SKM-1 treated with dmso at 0.1 percent for 144 hours (cell line): ENCODE data around the gene EPB41L4A.
A peak's percentile ranks its signal among the peaks of the same experiment; 100 is the strongest.

ENCODE experiments used
- DNase-seq: peaks from one replicate; lab custom pipeline; 2025; ENCODE audit not compliant: unreplicated experiment; lab: John Stamatoyannopoulos, UW

Gene EPB41L4A

DNA sequence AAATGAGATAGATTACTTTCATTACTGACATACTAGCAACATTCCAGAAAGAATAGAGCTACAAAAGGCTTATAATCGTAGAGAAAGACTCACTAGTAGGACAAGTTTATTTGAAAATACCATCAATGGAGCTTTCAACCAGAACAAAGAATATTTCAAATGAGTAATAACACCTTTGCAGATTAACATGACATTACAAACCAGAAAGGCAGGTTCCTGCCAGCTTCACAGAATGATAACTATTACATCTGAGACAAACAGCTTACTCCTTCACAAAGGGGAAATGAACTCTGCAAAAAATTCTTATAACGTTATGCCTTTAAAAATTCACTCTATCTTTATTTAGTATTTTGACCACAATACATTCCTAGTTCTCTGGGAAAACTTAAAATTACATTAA is 103.1 kb downstream of the EPB41L4A start:
- DNase-seq, result no peak

DNA sequence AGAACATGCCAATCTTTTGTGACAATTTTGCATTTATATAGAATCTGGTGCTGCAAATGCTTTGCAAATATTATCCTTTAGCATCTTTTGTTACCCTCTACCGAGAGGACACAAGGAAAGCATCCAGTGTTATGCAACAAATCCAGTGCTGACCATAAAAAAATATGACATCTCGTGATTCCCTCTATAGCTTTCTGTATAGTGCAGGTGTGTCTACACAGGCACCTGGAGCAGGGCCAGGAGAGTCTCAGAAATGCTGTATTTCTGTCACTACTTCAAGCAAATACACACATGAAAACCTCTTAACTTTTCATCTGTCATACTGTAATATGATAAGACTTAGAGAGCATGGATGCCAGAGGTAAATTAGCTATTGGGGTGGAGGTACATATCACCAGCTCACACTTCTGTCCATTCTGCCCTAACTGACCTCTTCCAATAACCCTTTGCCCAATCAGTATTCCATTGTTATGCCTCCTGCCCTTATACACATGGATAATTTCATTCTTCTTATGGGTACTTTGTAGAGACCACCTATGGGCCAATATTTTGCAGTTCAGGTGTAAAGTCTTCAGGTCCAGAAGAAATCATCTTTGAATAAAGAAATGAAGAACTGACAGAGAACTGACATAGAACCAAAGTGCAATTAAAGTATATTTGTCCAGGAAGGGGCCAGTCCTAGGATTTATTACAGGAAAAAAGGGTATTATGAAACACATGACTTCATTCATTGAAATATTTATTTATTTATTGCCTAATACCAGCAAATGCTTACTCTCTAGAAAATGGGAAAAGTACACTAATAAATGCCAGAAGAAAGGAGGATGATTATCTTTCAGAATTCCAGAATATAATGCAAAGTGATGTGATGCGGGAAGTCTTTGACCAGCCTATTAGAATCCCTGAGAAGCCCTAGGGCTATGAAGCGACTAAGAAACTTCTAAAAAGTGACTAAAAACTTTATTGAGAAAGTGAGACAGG is 106.5 kb downstream of the EPB41L4A start:
- DNase-seq, result no peak

DNA sequence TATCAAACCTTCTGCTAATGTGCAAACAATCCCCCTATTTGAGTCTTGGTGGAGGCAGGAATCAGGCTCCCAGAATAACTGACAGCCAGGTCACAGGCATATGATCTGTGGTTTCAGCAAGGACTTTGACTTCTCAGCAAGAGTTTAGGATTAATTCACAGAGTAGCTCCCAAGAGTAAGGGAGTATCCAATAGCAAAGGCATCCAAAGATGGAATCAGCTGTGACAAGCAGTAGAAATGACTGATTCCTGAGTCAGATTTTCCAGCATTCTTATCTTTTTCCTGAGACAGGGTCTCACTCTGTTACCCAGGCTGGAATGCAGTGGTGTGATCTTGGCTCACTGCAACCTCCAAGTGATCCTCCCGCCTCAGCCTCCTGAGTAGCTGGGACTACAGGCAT is 108.3 kb downstream of the EPB41L4A start:
- DNase-seq, result no peak

DNA sequence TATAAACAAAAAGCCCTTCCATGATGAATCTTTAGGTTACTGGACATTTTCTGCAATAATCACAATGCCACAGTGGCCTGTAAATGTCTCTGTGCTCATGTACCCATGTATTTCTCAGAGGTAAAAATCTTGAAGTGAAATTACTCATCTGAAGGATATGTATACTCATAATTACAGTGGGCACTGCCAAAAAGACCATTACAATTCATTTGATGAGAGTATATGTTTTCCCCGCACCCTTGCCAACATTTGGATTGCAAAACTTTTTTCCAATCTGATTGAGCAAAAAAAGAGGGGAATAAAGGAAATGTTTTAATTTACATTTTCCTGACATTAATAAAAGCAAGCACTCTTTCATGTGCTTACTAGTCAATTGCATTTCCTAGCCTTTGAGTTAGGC is 110.5 kb downstream of the EPB41L4A start:
- no peak for DNase-seq

DNA sequence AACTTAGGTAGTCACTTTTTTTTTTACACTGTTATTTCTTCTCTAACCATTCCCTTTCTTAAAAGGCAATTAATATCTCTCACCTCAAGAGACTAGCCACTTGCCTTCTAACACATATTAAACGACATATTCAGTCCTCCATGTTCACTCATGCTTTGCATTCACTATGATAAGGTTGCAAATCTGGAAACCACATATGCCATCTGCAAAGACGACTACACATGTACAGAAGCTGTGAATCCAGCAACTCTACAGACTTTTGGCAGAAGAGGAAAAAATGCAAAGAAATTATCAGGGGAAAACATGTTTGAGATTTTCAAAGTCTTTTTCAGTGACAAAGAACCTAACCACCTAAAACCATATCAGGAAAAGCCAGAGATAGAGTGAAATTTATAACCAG is 112.1 kb downstream of the EPB41L4A start:
- DNase-seq, result no peak

DNA sequence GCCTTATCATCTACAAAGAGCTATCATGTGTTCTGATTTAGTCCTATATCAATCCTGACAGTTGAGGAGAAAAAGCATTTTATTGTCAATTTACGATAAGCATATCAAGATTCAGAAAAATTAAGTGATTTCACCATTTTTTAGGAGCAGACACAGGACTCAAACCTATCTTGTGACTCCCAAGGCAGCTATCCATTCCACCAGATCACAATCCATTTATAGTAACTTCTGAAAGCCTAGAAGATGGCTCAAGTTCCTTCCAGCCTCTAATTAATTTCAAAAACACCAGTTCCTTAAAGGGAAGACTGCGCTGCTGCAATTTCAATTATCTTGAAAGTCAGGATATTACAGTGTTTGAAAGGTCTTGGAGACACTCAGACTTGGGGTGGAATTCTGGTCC is 114.3 kb downstream of the EPB41L4A start:
- no peak for DNase-seq

DNA sequence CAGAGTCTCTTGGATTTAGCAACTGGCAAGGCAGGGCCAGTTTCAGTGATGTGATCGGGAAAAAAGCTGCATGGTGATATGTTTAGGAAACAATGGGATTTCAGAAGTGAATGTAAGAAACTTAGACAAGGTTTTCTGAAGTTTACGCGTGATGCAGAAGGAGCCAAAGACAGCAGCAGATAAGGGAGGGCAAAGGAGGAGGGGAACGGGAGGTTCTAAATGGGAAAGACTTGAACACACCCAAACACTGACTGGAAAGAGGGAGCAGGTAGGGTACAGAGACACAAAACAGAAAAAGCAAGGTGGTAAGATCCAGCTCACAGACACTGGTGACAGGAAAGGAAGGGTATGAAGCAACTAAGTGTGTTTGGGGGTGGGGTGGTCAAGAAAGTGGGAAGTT is 115.4 kb downstream of the EPB41L4A start:
- peak; percentile 9 for DNase-seq

DNA sequence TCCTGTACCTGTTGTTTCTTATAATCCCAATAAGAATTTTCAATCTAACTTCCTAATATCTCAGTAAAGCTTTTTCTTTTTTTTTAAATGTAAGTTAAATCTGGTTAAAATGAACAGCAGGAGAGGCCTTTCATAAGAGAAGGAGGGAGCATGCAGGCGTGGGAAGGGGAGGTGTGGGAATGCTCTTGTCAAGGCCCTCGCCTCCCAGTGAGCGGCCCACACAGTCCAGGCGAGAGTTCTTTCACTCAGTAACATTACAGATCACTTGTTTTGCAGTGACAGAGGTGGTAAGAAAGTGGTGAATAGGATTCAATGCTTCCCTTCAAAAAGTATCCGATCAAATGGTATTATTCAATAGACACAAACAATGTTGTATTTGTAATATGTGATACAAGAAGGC is 125.0 kb downstream of the EPB41L4A start:
- DNase-seq, result no peak

DNA sequence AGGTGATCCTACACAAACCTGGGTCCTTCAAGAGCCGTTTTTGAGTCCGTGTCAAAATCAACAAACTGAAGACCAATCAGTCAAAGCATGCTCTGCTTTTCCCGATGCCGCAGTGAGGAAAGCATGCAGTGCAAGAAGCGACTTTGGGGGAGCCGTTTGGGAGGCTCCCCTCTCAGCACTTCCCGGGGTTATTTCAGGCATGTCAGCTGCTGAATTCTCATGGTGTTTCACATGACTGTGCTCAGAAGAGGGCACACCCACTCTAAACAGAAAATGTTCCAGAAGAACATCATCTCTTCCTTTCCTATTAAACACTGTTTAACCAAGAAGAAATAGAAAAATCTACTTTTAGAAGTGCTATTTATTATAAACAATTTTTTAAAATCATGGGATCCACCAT is 125.5 kb downstream of the EPB41L4A start:
- no peak for DNase-seq

DNA sequence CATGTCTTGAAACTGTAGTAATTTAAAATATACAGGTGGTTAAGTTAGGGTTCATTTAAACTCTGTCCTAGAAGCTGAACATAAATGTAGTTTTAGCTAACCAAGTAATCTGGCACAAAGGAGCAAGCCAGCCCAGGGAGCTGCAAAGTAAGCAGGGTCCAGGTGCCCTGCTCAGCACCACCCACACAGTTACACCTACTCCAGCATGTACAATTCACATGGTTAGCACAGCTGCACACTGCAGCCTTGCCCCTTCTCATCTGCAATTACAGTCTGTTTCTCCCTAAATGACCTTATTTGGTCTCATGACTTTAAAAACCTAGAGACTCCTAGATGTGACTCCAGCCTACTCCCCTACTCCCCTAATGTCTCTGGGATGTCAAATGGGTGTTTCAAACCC is 128.4 kb downstream of the EPB41L4A start:
- DNase-seq, result no peak

DNA sequence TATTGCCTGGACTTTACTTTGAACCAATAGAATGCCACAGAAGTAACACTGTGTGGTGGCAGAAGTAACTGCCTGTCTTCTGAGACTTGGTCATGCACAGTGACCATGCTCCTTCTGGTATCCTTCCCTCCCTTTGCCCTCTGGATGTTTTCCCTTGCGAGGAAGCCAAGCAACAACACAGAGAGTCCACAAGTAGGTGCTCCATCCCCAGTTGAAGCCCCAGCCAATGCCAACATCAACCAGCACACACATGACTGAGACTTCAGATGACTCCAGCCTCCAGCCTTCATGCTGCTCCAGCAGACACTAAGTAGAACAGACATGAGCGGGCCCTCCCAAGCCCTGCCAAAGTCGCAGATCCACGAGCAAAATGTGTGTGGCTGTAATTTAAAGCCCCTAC is 129.6 kb downstream of the EPB41L4A start:
- DNase-seq, result no peak

DNA sequence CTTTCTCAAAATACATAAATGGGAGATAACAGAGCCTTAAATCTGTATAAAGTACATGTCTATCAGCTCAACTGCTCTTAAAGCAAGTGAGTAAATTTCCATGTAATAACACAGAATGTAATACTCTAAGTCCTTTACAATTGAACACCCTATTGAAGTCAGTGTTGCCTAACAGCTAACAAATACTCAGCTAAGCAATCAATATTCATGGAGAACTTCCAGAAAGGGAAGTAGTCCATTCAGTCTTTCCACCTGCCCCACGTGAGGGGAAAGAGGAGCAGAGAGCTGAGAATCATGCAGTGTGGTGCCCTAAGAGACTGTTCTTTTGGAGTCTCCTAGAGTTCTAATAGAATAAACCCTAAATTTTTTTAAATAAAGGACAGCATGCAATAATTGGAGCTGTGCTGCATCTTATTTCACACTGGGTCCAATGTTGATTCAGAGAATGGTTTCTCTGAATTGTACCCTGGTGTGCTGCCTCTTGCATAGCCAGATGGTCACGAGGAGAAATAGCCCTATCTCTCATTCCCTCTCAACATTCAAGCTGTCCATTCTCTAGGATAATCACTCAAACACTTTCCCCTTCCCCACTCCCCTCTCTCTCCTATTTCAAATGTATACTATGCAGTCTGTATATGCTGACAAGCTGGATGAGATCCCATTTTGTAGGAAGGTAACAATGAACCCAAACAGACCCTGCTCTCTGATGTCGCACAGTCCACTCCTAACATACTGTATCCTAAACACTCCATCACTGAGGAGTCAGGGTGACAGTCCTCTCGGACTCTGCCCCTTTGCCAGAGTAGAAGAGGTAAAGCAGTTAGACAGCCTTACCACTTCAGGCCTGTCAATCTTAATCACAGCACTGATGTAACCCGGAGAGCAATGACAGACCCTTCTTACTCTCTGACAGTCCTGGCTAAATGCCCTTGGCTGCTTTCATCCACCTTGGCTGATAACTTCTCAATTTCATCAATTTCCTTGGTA is 134.8 kb downstream of the EPB41L4A start:
- no peak for DNase-seq

DNA sequence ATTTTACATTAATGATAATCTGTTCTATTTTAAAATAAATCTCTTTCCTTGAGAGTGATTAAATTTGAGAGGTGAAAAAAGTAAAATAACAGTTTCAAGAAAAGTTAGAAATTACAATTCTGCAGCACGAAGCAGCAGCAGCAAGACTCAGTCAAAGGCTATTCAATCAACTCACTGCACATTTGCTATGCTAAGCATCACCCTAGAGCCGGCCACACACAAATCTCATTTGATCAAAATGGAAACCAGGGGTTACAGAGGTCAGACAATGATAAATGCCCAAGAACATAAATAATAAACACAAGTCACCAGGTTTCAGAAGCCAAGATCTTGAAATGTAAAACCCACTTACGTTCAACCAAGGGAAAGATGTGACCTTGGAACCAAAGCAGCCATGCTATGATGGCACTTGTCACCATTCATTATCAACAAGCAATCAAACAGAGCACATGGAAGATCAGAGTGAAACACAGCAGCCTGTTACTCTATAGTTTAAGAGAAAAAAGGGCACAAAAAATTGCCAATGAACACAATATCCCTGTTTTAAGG is 136.0 kb downstream of the EPB41L4A start:
- no peak for DNase-seq

DNA sequence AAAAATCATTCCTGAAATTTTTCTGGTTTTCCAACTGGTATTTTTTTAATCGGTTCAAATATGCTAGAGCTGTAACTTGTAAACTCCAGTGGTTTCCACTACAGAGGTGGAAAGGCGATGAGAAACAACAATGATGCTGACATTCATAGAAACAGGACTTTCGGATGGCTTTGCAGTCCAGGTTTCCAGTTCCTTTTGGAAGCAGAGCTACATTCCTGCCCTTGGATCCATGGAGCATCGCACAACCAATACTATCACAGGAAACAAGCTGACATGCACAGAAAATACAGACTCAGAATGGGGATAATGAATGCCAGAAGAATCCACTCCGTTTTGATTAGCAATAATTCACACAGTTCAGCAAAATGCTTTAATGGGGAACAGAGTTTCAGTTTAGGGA is 140.0 kb downstream of the EPB41L4A start:
- DNase-seq, result no peak

DNA sequence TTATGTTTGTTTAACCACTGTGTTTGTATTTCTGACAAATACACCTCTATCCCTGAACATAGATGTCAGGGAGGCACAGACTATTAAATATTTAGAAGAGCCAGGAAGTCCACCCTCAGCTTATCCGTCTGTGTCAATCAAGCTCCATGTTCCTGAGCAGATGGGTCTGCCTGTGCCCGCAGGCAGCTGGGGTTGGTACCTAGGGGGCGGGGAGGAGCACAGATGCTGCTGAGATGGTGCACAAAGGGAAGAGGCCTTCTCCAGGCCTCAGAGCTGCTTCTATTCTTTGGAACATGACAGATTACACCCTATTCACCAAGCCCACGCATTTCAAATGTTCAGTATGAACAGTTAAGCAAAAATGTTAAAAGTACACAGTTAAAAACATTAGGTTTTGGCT is 142.1 kb downstream of the EPB41L4A start:
- DNase-seq, result no peak

DNA sequence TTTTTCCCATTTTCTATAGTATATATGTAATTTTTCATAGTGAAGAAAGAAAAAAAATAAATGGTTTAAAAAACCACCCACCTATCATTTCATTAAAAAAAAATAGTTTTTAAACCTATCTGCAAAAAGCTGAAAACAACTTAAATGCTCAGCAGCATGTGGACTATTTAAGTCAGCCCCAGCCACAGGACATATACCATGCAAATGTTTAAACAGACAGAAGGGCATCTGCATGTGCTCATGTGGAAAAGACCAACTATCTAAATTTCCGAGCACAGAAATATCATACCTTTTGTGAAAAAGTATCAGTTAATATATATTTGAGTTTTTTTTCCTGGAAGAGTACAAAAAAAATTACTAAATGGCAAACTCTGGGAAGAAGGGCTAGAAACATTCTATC is 143.4 kb downstream of the EPB41L4A start:
- no peak for DNase-seq

DNA sequence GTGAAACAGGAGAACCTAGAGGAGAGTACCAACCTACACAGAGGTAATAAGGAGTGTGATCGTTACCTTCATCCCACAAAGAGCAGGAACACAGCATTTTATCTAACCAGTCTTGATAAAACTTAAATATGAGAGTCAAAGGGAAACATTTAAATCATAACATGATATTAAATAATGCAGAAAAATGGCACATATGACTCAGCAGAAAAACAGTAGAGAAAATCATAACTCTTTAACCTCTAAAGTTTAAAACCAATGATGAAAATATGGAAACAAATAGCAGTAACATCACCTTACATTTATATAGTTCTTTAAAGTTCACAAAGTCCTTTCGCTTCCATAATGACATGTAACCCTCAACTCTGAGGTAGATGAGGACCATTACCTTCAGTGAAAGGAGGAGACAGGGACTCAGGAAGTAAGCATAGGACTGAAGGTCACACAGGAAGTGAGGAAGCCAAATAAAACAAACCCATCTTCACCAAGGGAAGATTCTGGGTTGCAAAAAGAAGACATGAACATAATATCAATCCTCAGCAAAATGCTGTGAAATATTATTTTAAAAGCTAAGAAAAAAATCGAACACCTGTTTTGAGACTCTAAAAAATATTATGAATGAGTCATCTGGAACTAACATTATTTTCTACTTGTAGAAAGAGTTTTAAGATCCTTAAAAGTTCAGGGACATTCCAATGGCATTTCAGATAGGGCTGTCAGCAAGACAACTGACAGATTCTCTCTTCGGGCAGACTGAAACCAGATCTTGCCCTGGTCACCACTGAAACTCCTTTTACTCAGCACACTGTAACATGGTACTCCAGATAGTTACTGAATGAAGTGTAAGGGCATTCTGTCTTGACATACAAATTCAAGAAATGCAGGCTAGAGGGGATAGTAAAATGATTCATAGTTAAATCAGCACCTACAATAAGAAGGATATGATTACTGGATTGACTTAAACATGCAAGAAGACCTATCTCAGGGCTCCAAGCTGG is 148.5 kb downstream of the EPB41L4A start:
- no peak for DNase-seq

DNA sequence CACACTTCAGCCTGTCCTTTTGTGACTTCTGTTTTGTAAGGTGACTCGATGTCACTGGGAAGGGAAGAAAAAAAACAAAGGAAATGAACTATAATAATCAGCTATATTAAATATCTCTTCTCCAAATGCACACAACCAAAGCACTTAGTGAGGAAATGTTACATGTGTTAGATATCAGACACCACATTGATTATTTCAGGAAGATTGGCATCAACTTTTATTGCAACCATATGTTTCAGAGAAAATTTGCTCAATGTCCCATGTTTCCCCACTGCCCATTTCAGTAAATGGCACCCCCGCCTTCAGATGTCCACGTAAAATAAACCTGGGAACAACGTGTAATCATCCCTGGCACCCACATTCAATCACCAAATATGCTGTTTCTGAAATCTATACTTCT is 151.8 kb downstream of the EPB41L4A start:
- no peak for DNase-seq

DNA sequence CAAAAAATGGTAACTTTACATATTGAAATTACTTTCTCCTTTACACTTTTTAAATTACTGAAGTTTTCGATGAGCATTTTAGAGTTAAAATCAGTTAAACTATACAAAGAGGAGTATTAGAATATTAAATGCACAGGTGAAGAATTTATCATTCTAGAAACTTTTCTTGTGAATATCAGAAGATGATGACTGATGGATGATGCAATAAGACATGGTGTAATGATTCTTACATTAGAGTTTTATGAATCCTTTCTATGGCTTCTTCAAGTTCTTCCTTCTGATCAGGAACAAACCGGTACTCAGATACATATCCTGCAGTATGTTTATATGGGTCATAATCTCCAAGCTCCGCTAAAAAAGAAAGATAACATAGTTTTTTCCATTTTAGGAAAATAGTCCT is 154.4 kb downstream of the EPB41L4A start:
- no peak for DNase-seq

DNA sequence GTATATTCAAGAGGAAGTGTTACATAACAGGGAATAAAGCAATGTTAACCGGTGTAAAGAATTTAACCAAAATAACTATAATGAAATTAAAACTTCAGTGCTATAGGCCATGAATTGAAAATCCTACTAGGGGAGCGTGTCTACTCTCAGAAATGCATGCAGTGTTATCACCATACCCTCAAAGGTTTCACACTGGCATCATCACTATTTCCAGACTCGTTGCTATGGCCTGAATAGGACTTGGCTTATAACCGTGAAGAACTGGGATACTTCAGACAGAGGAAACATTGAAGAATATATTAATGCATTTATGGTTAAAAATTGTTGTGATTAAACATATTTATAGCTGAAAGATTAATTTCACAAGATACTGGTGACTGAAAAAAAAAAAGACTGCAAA is 154.9 kb downstream of the EPB41L4A start:
- DNase-seq, result no peak
